H9 (cell line): Measurements from ENCODE around the gene CCL20. TPM values are rescaled to one million over a fixed set of nuclear protein-coding genes. Genes with fewer than 3 reads are reported as not detected.

Experiments used
- DNase-seq: peaks from one replicate; pipeline ENCODE4 v3.0.0-alpha.2; 2017
- H2AFZ ChIP-seq: one replicate; pipeline ENCODE4 v1.6.1; 2013; ENCODE audit warnings: mild to moderate bottlenecking, low read length, control low read depth, moderate library complexity
- H2AK5ac ChIP-seq: 2 replicates; pipeline ENCODE4 v1.6.1; 2013; ENCODE audit warnings: low read length, control low read depth, mixed read lengths; ENCODE audit not compliant: insufficient read length
- H2BK120ac ChIP-seq: one replicate; pipeline ENCODE4 v1.6.1; 2013; ENCODE audit warnings: low read depth, mild to moderate bottlenecking, low read length, control low read depth, inconsistent platforms; ENCODE audit not compliant: poor library complexity, severe bottlenecking
- H2BK12ac ChIP-seq: 2 replicates; pipeline ENCODE4 v1.6.1; 2013; ENCODE audit warnings: low read length, control low read depth, mixed read lengths, low read depth; ENCODE audit not compliant: insufficient read length
- H2BK15ac ChIP-seq: 2 replicates; pipeline ENCODE4 v1.6.1; 2013; ENCODE audit warnings: low read depth, low read length, control low read depth
- H2BK20ac ChIP-seq: one replicate; pipeline ENCODE4 v1.6.1; 2013; ENCODE audit warnings: low read depth, mild to moderate bottlenecking, low read length, control low read depth, inconsistent platforms; ENCODE audit not compliant: poor library complexity, severe bottlenecking
- H2BK5ac ChIP-seq: 2 replicates; pipeline ENCODE4 v1.6.1; 2013; ENCODE audit warnings: low read length, control low read depth, mixed read lengths; ENCODE audit not compliant: insufficient read length
- H3K14ac ChIP-seq: 2 replicates; pipeline ENCODE4 v1.6.1; 2013; ENCODE audit warnings: low read length, control low read depth; ENCODE audit not compliant: insufficient read depth
- H3K18ac ChIP-seq: 2 replicates; pipeline ENCODE4 v1.6.1; 2013; ENCODE audit warnings: low read depth, mild to moderate bottlenecking, mixed read lengths, low read length, control low read depth; ENCODE audit not compliant: insufficient read length
- H3K23ac ChIP-seq: 2 replicates; pipeline ENCODE4 v1.6.1; 2013; ENCODE audit warnings: low read length, control low read depth, mixed read lengths, low read depth; ENCODE audit not compliant: insufficient read length
- H3K23me2 ChIP-seq: 2 replicates; pipeline ENCODE4 v1.6.1; 2013; ENCODE audit warnings: low read depth, mild to moderate bottlenecking, mixed read lengths, low read length, control low read depth; ENCODE audit not compliant: insufficient read length, poor library complexity, severe bottlenecking
- H3K27ac ChIP-seq: 2 replicates; pipeline ENCODE4 v1.5.1; 2013; ENCODE audit warnings: low read length, control low read depth, mixed read lengths, low read depth; ENCODE audit not compliant: insufficient read length
- H3K27me3 ChIP-seq: 2 replicates; pipeline ENCODE4 v1.6.1; 2013; ENCODE audit warnings: low read length, control low read depth, inconsistent platforms; ENCODE audit not compliant: insufficient read depth
- H3K4ac ChIP-seq: 2 replicates; pipeline ENCODE4 v1.6.1; 2013; ENCODE audit warnings: low read depth, mild to moderate bottlenecking, control low read depth, inconsistent platforms, low read length, moderate library complexity
- H3K4me1 ChIP-seq: 2 replicates; pipeline ENCODE4 v1.6.1; 2013; ENCODE audit warnings: low read length, control low read depth, inconsistent platforms; ENCODE audit not compliant: insufficient read depth
- H3K4me2 ChIP-seq: 2 replicates; pipeline ENCODE4 v1.6.1; 2013; ENCODE audit warnings: low read length, control low read depth, mixed read lengths; ENCODE audit not compliant: insufficient read length, insufficient read depth
- H3K56ac ChIP-seq: 2 replicates; pipeline ENCODE4 v1.6.1; 2013; ENCODE audit warnings: low read depth, mild to moderate bottlenecking, mixed read lengths, low read length, control low read depth; ENCODE audit not compliant: insufficient read length
- H3K79me1 ChIP-seq: 2 replicates; pipeline ENCODE4 v1.6.1; 2013; ENCODE audit warnings: low read depth, mild to moderate bottlenecking, moderate library complexity, low read length, control low read depth, inconsistent platforms; ENCODE audit not compliant: insufficient read depth, poor library complexity, severe bottlenecking
- H3K79me2 ChIP-seq: 2 replicates; pipeline ENCODE4 v1.6.1; 2013; ENCODE audit warnings: low read length, control low read depth, inconsistent platforms; ENCODE audit not compliant: insufficient read depth
- H3K9ac ChIP-seq: 2 replicates; pipeline ENCODE4 v1.6.1; 2013; ENCODE audit warnings: low read length, control low read depth, mixed read lengths; ENCODE audit not compliant: insufficient read length; ENCODE audit errors: extremely low read depth
- H3K9me3 ChIP-seq: one replicate; pipeline ENCODE4 v1.6.1; 2013; ENCODE audit warnings: low read depth, low read length, inconsistent platforms; ENCODE audit not compliant: control insufficient read depth
- H3T11ph ChIP-seq: one replicate; pipeline ENCODE4 v1.6.1; 2013; ENCODE audit warnings: mild to moderate bottlenecking, low read length, control low read depth, inconsistent platforms
- H4K20me1 ChIP-seq: one replicate; pipeline ENCODE4 v1.6.1; 2013; ENCODE audit not compliant: control insufficient read depth, insufficient read length, insufficient read depth
- H4K5ac ChIP-seq: 2 replicates; pipeline ENCODE4 v1.6.1; 2013; ENCODE audit warnings: low read depth, mild to moderate bottlenecking, mixed read lengths, low read length, control low read depth; ENCODE audit not compliant: insufficient read length
- H4K8ac ChIP-seq: replicated peaks from 2 replicates; pipeline ENCODE4 v1.6.1; 2013; ENCODE audit warnings: low read length, control low read depth, mixed read lengths, low read depth; ENCODE audit not compliant: insufficient read length
- H4K91ac ChIP-seq: 2 replicates; pipeline ENCODE4 v1.6.1; 2013; ENCODE audit warnings: low read depth, mild to moderate bottlenecking, moderate library complexity, mixed read lengths, low read length, control low read depth; ENCODE audit not compliant: insufficient read length
- H3K27ac Mint-ChIP-seq, 3 experiments: 2 replicates in 2 of 3; 3 replicates in 1 of 3; pipeline ENCODE4 v1.8.0; 2020 to 2021; ENCODE audit warnings: mixed read lengths in 3 of 3, mild to moderate bottlenecking in 1 of 3, moderate library complexity in 1 of 3
- H3K27me3 Mint-ChIP-seq: 2 replicates; pipeline ENCODE4 v1.8.0; 2021; ENCODE audit warnings: low read depth, mild to moderate bottlenecking, moderate library complexity, mixed read lengths
- H3K36me3 Mint-ChIP-seq, 3 experiments: 2 replicates in 2 of 3; 3 replicates in 1 of 3; pipeline ENCODE4 v1.8.0; 2020 to 2021; ENCODE audit warnings: low read depth in 3 of 3, mixed read lengths in 3 of 3; ENCODE audit not compliant: insufficient read depth in 1 of 3
- H3K4me1 Mint-ChIP-seq, 2 experiments: 2 replicates each; pipeline ENCODE4 v1.8.0; 2020; ENCODE audit warnings: mixed read lengths in 2 of 2
- H3K4me3 Mint-ChIP-seq, 2 experiments: 2 replicates in 1 of 2; 3 replicates in 1 of 2; pipeline ENCODE4 v1.8.0; 2020 to 2021; ENCODE audit warnings: mild to moderate bottlenecking in 2 of 2, mixed read lengths in 2 of 2, moderate library complexity in 1 of 2
- H3K9me3 Mint-ChIP-seq, 2 experiments: 2 replicates in 1 of 2; 3 replicates in 1 of 2; pipeline ENCODE4 v1.8.0; 2020; ENCODE audit warnings: mild to moderate bottlenecking in 2 of 2, mixed read lengths in 2 of 2, moderate library complexity in 1 of 2
- CTCF ChIP-seq: fragments of 200-600 bp; sonication (generic); conservative IDR thresholded peaks from 3 replicates; pipeline ENCODE4 v1.8.0; 2021; ENCODE audit warnings: antibody characterized with exemption, mild to moderate bottlenecking
- WGBS: extraction: QIAGEN DNeasy Blood & Tissue Kit; methylation state at CpG from one replicate; pipeline ENCODE4 v1.1.7; 2013; ENCODE audit warnings: missing lambda C conversion rate, low lambda C conversion rate, mixed read lengths; ENCODE audit not compliant: insufficient read length; ENCODE audit errors: extremely low coverage; 5-methylcytosine and 5-hydroxymethylcytosine counted together
- total RNA-seq: library from RNA; stranded (reverse); gene quantifications from 2 replicates; pipeline ENCODE4 v1.2.1, GENCODE V29; 2021

Gene CCL20
- total RNA-seq, 1 experiment from 2014 or later: not detected

DNA sequence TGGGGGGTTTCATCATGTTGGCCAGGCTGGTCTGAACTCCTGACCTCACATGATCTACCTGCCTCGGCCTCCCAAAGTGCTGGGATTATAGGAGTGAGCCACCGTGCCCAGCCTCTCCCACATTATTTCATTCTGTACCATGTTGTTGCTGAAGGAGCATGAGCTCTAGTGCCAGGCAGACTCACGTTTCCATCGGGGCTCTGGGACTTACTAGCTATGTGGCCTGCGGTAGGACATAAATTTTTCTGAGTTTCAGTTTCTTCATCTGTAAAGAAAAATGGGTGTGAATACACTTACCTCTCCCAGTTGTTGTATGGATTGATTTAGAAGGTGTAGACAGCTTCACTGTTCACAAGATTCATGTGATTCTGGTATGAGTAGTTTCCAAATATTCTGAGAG is 30.8 kb upstream of the CCL20 start:
- H2AK5ac ChIP-seq: no peak overlapping the region
- no peaks in the 10 kb centered on the region; a peak in 1 of 5 replicates for H3K9me3 Mint-ChIP-seq
- no peak for DNase-seq

More for the DNA sequence above, 30.8 kb upstream of the CCL20 start:
- no peaks in the 10 kb centered on the region; a peak in 1 of 7 replicates for H3K36me3 Mint-ChIP-seq
- Histone ChIP-seq H3K23ac (no peak overlapping the region), H3T11ph (no peak overlapping the region), H2BK120ac (no peak overlapping the region), H4K8ac (no peak overlapping the region), H3K4me2 (no peak overlapping the region), H3K27me3 (0 out of 2 replicates have a peak, but pooled peaks cover 2% of the 10 kb centered on the region), H2BK15ac (no peak overlapping the region), H4K20me1 (no peaks in the 10 kb centered on the region), H3K56ac (no peak overlapping the region), H3K9ac (no peak overlapping the region), H3K4ac (no peak overlapping the region), H3K9me3 (no peaks in the 10 kb centered on the region), H3K27ac (no peak overlapping the region), H4K5ac (no peak overlapping the region), H3K23me2 (no peaks in the 10 kb centered on the region), H3K18ac (no peak overlapping the region), H2BK12ac (no peak overlapping the region), H4K91ac (no peak overlapping the region), H3K14ac (no peak overlapping the region), H3K79me2 (no peaks in the 10 kb centered on the region), H2BK20ac (no peak overlapping the region), H2AFZ (no peak overlapping the region), H3K79me1 (no peaks in the 10 kb centered on the region), H2BK5ac (no peak overlapping the region), H3K4me1 (no peaks in the 10 kb centered on the region)
- H3K4me1 Mint-ChIP-seq: 0 out of 4 replicates have a peak, but pooled peaks cover 0 to 2% of the 10 kb centered on the region in 2 experiments
- no peak overlapping the region for H3K4me3 Mint-ChIP-seq
- no peak overlapping the region for H3K27ac Mint-ChIP-seq
- H3K27me3 Mint-ChIP-seq: no peaks in the 10 kb centered on the region
- TF ChIP-seq CTCF: no peak
- no CpG with 5 or more reads among the region's 5 CpGs for WGBS
